ENCODE data around the gene CPA3.

CPA3 gene

GRCh38 chr3:148861277-148861869 lies 3.7 kb upstream of the CPA3 start:
- no peak for DNase-seq

GRCh38 chr3:148863297-148863696 lies 1.8 kb upstream of the CPA3 start:
- DNase-seq: no peak

GRCh38 chr3:148863814-148864213 lies 1.3 kb upstream of the CPA3 start:
- DNase-seq: no peak

- no peak for DNase-seq
Measured at GRCh38 chr3:148866261-148866660, 1.2 kb downstream of the CPA3 start.

- DNase-seq: peak; percentile 46
Measured at GRCh38 chr3:148873270-148873927, 8.3 kb downstream of the CPA3 start.

- peak; percentile 46 for DNase-seq
Measured at GRCh38 chr3:148873977-148874376, 8.9 kb downstream of the CPA3 start.

- no peak for DNase-seq
Measured at GRCh38 chr3:148878095-148878494, 13.0 kb downstream of the CPA3 start.

GRCh38 chr3:148879256-148879655 lies 14.2 kb downstream of the CPA3 start:
- DNase-seq: no peak

- no peak for DNase-seq
Measured at GRCh38 chr3:148880681-148881080, 15.6 kb downstream of the CPA3 start.

GRCh38 chr3:148881286-148881685 lies 16.2 kb downstream of the CPA3 start:
- no peak for DNase-seq

GRCh38 chr3:148882288-148882687 lies 17.2 kb downstream of the CPA3 start:
- DNase-seq: no peak

- no peak for DNase-seq
Measured at GRCh38 chr3:148883163-148883562, 18.1 kb downstream of the CPA3 start.

- no peak for DNase-seq
Measured at GRCh38 chr3:148884261-148884660, 19.2 kb downstream of the CPA3 start.

GRCh38 chr3:148889828-148890227 lies 24.7 kb downstream of the CPA3 start:
- DNase-seq: no peak

GRCh38 chr3:148896062-148896461 lies 31.0 kb downstream of the CPA3 start:
- DNase-seq: no peak

- DNase-seq: no peak
Measured at GRCh38 chr3:148901987-148902791, 37.1 kb downstream of the CPA3 start.

GRCh38 chr3:148903022-148903442 lies 37.9 kb downstream of the CPA3 start:
- DNase-seq: no peak

- DNase-seq: no peak
Measured at GRCh38 chr3:148903941-148904340, 38.8 kb downstream of the CPA3 start.

GRCh38 chr3:148906667-148907066 lies 41.6 kb downstream of the CPA3 start:
- DNase-seq: no peak

GRCh38 chr3:148911173-148911572 lies 46.1 kb downstream of the CPA3 start:
- DNase-seq: no peak

- DNase-seq: no peak
Measured at GRCh38 chr3:148911592-148911991, 46.5 kb downstream of the CPA3 start.

- DNase-seq: no peak
Measured at GRCh38 chr3:148914936-148915690, 50.0 kb downstream of the CPA3 start.

- DNase-seq: no peak
Measured at GRCh38 chr3:148916132-148916531, 51.0 kb downstream of the CPA3 start.

Data from NCI-H1048 (cell line).